Sigmoid colon (tissue), 4 donors: ENCODE results near the gene MACROH2A1.

Experiments
- CTCF ChIP-seq, 4 experiments: fragments of 450-650 bp in 3 of 4; fragments of 200-600 bp in 1 of 4; IDR thresholded peaks; one replicate each; pipeline ENCODE4 v1.5.1; 2016 to 2019; ENCODE audit warnings: antibody characterized with exemption in 4 of 4, mild to moderate bottlenecking in 3 of 4, moderate library complexity in 2 of 4
- EP300 ChIP-seq, 4 donors: sonication (generic); formaldehyde crosslinking; IDR thresholded peaks; one replicate each; pipeline ENCODE4 v1.6.1; 2017; ENCODE audit warnings: antibody characterized with exemption in 4 of 4
- POLR2A ChIP-seq, 2 donors: fragments of 450-650 bp; IDR thresholded peaks; one replicate each; pipeline ENCODE4 v1.6.1; 2016; ENCODE audit warnings: antibody characterized with exemption in 2 of 2, mild to moderate bottlenecking in 2 of 2, moderate library complexity in 2 of 2
- POLR2AphosphoS5 ChIP-seq, 4 donors: sonication (generic); formaldehyde crosslinking; IDR thresholded peaks; one replicate each; pipeline ENCODE4 v1.6.1; 2017; ENCODE audit warnings: antibody characterized with exemption in 4 of 4

DNA sequence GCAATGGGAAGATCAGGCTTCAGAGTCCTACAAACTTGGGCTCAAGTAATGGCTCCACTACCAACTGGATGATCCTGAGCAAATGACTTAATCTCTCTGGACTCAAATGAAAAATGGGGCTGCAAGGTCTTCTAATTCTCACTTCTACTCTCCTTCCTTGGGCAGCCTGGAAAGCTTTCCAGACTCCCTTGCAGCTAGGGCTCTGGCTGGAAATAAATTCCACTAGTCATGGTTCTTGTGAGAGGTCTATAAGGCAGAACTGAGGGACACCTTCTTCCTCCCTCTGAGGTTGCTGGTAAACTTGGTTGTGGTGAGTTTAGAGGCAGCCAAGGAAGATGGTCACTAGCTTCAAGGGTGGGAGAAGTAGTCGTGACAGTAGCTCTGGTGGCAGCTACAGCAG lies 29.6 kb upstream of the MACROH2A1 start:
- TF ChIP-seq CTCF (IDR thresholded peaks at IDR 0.05) (no peak), POLR2A (IDR thresholded peaks at IDR 0.05) (no peak), POLR2AphosphoS5 (IDR thresholded peaks at IDR 0.05) (no peak), EP300 (IDR thresholded peaks at IDR 0.05) (no peak)
